ENCODE measurements around the gene HES7.
A peak's percentile ranks its signal among the peaks of the same experiment; 100 is the strongest.

GRCh38 chr17:8173056-8173870 lies 49.4 kb upstream of the HES7 start:
- TF ChIP-seq CTCF (IDR thresholded peaks at IDR 0.05) (no peak), POLR2AphosphoS5 (IDR thresholded peaks at IDR 0.05) (peak; percentile 98 to 100 (median 99)), POLR2A (IDR thresholded peaks at IDR 0.05) (peak; percentile 98 to 99), EP300 (IDR thresholded peaks at IDR 0.05) (no peak)
